Glutamatergic neuron (in vitro differentiated cells): Measurements from ENCODE around the gene NNT. TPM values are rescaled to one million over a fixed set of nuclear protein-coding genes. Genes with fewer than 3 reads are reported as not detected.
"Not testable (repeated sequence)": the region's sequence is repeated elsewhere in the genome, so short reads cannot be mapped to it uniquely, and the experiment has no call there.

ENCODE experiments used
- DNase-seq: peaks from one replicate; pipeline ENCODE4 v3.0.0; 2022
- H3K27ac Mint-ChIP-seq: one replicate; pipeline ENCODE4 v1.8.0; 2020; ENCODE audit warnings: mild to moderate bottlenecking, mixed read lengths, inconsistent platforms; ENCODE audit not compliant: unreplicated experiment
- H3K27me3 Mint-ChIP-seq: one replicate; pipeline ENCODE4 v1.8.0; 2020; ENCODE audit warnings: mild to moderate bottlenecking, moderate library complexity, mixed read lengths, inconsistent platforms; ENCODE audit not compliant: unreplicated experiment
- H3K36me3 Mint-ChIP-seq: one replicate; pipeline ENCODE4 v1.8.0; 2020; ENCODE audit warnings: mild to moderate bottlenecking, mixed read lengths, inconsistent platforms; ENCODE audit not compliant: unreplicated experiment
- H3K4me1 Mint-ChIP-seq: one replicate; pipeline ENCODE4 v1.8.0; 2020; ENCODE audit warnings: mild to moderate bottlenecking, low read depth, mixed read lengths, inconsistent platforms; ENCODE audit not compliant: unreplicated experiment
- H3K4me3 Mint-ChIP-seq: one replicate; pipeline ENCODE4 v1.8.0; 2020; ENCODE audit warnings: mild to moderate bottlenecking, mixed read lengths, inconsistent platforms; ENCODE audit not compliant: unreplicated experiment
- H3K9me3 Mint-ChIP-seq: one replicate; pipeline ENCODE4 v1.8.0; 2020; ENCODE audit warnings: mild to moderate bottlenecking, moderate library complexity, mixed read lengths, inconsistent platforms; ENCODE audit not compliant: unreplicated experiment
- total RNA-seq: library from RNA; stranded (reverse); fragmentation: NEBNext Ultra II Directional; extraction: Animal tissue kit (Norgen Biotek cat#: 25700); gene quantifications from one replicate; pipeline ENCODE4 v1.2.1, GENCODE V29; 2021; ENCODE audit not compliant: unreplicated experiment
- TF ChIP-seq, protein P1 (sequence below): fragments of 200-600 bp; sonication (generic); IDR thresholded peaks from one replicate; pipeline ENCODE4 v1.5.0; 2021; ENCODE audit not compliant: partially characterized antibody, unreplicated experiment

Gene NNT
- total RNA-seq, 1 donor from 2014 or later = 152 TPM

DNA sequence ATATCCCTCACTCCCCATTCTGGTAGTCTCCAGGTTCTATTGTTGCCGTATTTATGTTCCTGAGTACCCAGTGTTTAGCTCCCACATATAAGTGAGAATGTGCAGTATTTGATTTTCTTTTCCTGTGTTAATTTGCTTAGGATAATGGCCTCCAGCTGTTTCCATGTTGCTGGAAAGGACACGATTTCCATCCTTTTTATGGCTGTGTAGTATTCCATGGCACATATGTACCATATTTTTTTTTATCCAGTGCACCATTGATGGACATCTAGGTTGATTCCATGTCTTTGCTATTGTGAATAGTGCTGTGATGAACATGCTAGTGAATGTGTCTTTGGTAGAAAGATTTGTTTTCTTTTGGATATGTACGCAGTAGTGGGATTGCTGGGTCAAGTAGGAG is 98.2 kb downstream of the NNT start:
- H3K4me3 Mint-ChIP-seq = no peak overlapping the region
- peaks cover 5% of the 10 kb centered on the region for H3K9me3 Mint-ChIP-seq
- peaks cover 10% of the 10 kb centered on the region for H3K4me1 Mint-ChIP-seq
- TF ChIP-seq, protein P1, sequence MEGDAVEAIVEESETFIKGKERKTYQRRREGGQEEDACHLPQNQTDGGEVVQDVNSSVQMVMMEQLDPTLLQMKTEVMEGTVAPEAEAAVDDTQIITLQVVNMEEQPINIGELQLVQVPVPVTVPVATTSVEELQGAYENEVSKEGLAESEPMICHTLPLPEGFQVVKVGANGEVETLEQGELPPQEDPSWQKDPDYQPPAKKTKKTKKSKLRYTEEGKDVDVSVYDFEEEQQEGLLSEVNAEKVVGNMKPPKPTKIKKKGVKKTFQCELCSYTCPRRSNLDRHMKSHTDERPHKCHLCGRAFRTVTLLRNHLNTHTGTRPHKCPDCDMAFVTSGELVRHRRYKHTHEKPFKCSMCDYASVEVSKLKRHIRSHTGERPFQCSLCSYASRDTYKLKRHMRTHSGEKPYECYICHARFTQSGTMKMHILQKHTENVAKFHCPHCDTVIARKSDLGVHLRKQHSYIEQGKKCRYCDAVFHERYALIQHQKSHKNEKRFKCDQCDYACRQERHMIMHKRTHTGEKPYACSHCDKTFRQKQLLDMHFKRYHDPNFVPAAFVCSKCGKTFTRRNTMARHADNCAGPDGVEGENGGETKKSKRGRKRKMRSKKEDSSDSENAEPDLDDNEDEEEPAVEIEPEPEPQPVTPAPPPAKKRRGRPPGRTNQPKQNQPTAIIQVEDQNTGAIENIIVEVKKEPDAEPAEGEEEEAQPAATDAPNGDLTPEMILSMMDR = no peak
- H3K27me3 Mint-ChIP-seq = no peaks in the 10 kb centered on the region
- no peak for DNase-seq
- H3K27ac Mint-ChIP-seq = no peak overlapping the region
- peaks cover 11% of the 10 kb centered on the region for H3K36me3 Mint-ChIP-seq

DNA sequence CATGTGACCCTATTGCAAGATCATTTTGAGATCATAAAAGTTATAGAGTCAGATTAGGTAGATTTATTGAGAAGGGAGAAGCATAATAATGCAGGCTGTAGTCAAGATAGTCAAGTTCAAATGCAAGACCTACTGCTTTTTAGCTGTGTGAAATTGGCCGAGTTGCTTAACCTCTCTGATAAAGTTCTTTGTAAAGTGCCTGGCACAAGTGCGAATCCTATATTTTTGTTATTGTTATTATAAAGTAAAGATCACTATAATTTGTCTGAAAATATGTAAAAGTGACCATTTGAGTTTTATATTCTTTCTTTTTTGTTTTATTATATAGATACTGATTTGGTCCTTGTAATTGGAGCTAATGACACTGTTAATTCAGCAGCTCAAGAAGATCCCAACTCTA is 99.3 kb downstream of the NNT start:
- H3K9me3 Mint-ChIP-seq = peaks cover 3% of the 10 kb centered on the region
- no peak overlapping the region for H3K4me3 Mint-ChIP-seq
- H3K36me3 Mint-ChIP-seq = peaks cover 4% of the 10 kb centered on the region
- H3K4me1 Mint-ChIP-seq = peaks cover 10% of the 10 kb centered on the region
- TF ChIP-seq, protein P1 = no peak
- H3K27me3 Mint-ChIP-seq = no peaks in the 10 kb centered on the region
- no peak for DNase-seq
- H3K27ac Mint-ChIP-seq = peak overlapping the region; percentile 93

DNA sequence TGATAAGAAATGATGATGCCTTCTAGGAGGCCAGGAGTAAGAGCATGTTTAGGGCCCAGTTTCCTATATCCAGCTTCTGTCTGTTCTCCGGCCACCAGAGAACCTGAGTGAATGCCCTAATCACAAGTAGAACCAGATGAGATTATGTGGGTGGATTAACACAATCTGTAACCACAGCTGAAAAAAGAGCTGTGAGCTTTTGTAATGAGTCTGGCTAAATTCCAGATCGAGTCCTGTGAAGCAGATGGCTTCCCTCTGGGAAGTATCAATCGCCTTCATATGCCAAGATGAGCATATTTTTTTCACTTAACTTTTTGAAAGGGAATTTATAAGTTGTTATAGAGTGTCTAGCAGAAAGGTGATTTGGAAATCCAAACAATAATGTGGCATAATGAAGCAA is 99.8 kb downstream of the NNT start:
- Mint-ChIP-seq H3K4me1 (peaks cover 10% of the 10 kb centered on the region), H3K27ac (peak overlapping the region; percentile 93), H3K36me3 (no peaks in the 10 kb centered on the region), H3K9me3 (no peaks in the 10 kb centered on the region), H3K4me3 (no peak overlapping the region), H3K27me3 (no peaks in the 10 kb centered on the region)
- TF ChIP-seq, protein P1 = no peak
- DNase-seq = no peak

DNA sequence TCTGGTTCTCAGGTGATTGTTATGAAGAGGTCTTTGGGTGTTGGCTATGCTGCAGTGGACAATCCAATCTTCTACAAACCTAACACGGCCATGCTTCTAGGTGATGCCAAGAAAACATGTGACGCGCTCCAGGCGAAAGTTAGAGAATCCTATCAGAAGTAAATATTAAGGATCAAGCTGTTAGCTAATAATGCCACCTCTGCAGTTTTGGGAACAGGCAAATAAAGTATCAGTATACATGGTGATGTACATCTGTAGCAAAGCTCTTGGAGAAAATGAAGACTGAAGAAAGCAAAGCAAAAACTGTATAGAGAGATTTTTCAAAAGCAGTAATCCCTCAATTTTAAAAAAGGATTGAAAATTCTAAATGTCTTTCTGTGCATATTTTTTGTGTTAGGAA is 101.3 kb downstream of the NNT start:
- Mint-ChIP-seq H3K27ac (no peak overlapping the region), H3K4me1 (peaks cover 10% of the 10 kb centered on the region), H3K27me3 (no peaks in the 10 kb centered on the region), H3K9me3 (no peaks in the 10 kb centered on the region), H3K4me3 (no peak overlapping the region), H3K36me3 (no peaks in the 10 kb centered on the region)
- no peak for DNase-seq
- TF ChIP-seq, protein P1 = no peak

DNA sequence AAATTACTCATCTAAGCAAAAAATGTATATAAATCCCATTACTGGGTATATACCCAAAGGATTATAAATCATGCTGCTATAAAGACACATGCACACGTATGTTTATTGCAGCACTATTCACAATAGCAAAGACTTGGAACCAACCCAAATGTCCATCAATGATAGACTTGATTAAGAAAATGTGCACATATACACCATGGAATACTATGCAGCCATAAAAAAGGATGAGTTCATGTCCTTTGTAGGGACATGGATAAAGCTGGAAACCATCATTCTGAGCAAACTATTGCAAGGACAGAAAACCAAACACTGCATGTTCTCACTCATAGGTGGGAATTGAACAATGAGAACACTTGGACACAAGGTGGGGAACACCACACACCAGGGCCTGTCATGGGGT is 103.6 kb downstream of the NNT start:
- H3K9me3 Mint-ChIP-seq, H3K4me3 Mint-ChIP-seq, H3K27me3 Mint-ChIP-seq, H3K27ac Mint-ChIP-seq, H3K36me3 Mint-ChIP-seq, DNase-seq: not testable (repeated sequence)
- H3K4me1 Mint-ChIP-seq = peaks cover 13% of the 10 kb centered on the region

DNA sequence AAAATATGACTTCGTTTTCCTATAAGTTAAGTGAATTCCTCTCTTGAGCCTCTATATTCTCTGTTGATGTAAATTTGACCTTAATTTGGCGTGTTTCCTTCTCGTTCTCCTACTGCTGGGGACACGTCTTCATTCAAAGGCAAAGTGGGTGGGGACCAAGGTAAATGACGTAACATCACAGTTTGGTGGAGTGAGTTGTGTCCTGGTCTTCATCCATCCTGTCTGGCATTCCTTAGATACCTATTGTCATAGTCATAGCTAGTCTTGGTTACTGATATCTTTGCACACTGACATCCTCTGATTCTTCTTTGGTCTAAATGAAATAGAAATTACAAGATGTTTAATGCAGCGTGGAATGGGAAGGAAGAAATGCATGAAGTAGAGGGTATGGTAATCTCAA is 108.5 kb downstream of the NNT start:
- Mint-ChIP-seq H3K27ac (peak overlapping the region; percentile 36), H3K4me1 (peaks cover 3% of the 10 kb centered on the region), H3K4me3 (no peak overlapping the region), H3K9me3 (peaks cover 4% of the 10 kb centered on the region), H3K27me3 (peaks cover 1% of the 10 kb centered on the region), H3K36me3 (peaks cover 7% of the 10 kb centered on the region)
- TF ChIP-seq, protein P1 = no peak
- DNase-seq = no peak
